Ishikawa (cell line): ENCODE results near the gene KMT2E.

Experiments
- CEBPB ChIP-seq: IDR thresholded peaks from 2 replicates; pipeline ENCODE4 v1.6.1; 2012
- CREB1 ChIP-seq: IDR thresholded peaks from 2 replicates; pipeline ENCODE4 v1.6.1; 2012; ENCODE audit warnings: low read depth
- EGR1 ChIP-seq: IDR thresholded peaks from 2 replicates; pipeline ENCODE4 v1.6.1; 2012
- EP300 ChIP-seq: IDR thresholded peaks from 2 replicates; pipeline ENCODE4 v1.6.1; 2012; ENCODE audit warnings: borderline replicate concordance
- FOXM1 ChIP-seq: IDR thresholded peaks from 2 replicates; pipeline ENCODE4 v1.6.1; 2012; ENCODE audit warnings: low read depth, borderline replicate concordance
- MAX ChIP-seq: IDR thresholded peaks from 2 replicates; pipeline ENCODE4 v1.6.1; 2012
- NFIC ChIP-seq: IDR thresholded peaks from 2 replicates; pipeline ENCODE4 v1.6.1; 2012
- RAD21 ChIP-seq: IDR thresholded peaks from 2 replicates; pipeline ENCODE4 v1.6.1; 2012; ENCODE audit warnings: low read depth
- REST ChIP-seq: IDR thresholded peaks from 2 replicates; pipeline ENCODE4 v1.6.1; 2012; ENCODE audit warnings: low read depth, mild to moderate bottlenecking
- TAF1 ChIP-seq: IDR thresholded peaks from 2 replicates; pipeline ENCODE4 v1.6.1; 2012; ENCODE audit warnings: low read depth, mild to moderate bottlenecking
- TCF12 ChIP-seq: IDR thresholded peaks from 2 replicates; pipeline ENCODE4 v1.6.1; 2012; ENCODE audit warnings: low read depth
- TEAD4 ChIP-seq: IDR thresholded peaks from 2 replicates; pipeline ENCODE4 v1.6.1; 2012
- YY1 ChIP-seq: IDR thresholded peaks from 2 replicates; pipeline ENCODE4 v1.6.1; 2012; ENCODE audit warnings: low read depth
- TF ChIP-seq, protein P1 (sequence below): IDR thresholded peaks from 2 replicates; pipeline ENCODE4 v1.6.1; 2012

DNA sequence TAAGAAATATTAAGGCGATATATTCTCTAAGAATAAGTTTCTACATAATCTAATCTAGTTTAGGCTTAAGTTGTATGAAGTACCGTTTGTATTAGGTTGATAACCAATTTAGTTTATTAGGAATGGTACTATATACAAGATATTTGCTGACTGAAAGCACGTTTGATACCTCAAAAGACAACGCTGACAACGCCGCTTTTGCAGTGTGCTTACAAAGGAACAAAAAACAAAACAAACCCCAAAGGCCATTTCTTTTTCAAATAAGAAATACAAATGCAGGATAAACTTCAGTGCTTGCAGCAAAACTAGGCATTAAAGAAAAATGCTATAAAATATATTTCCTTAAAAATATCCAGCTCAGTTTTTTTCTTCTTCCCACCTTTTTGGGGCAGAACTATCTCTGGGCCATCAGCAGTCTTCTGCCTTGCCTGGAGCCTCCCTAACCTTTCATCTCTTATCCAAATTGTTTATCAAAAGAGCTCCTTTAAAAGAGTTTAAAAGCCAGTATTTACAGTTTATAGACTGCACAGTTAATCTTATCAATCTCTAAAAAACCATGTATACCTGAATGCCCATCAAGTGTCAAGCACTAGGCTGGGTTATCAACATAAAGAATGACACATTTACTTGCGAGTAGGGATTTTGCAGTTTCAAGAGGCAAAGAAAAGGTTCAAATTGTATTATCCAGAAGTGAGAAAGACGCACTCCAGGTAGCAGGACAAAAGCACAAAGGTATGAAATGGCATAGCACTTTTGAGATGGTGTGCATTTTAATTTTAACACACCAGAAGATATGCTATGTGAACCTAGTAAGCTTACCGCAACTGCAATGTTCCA lies 4.1 kb upstream of the KMT2E start:
- TF ChIP-seq EP300 (no peak), MAX (no peak), RAD21 (no peak), YY1 (no peak), CREB1 (no peak), REST (no peak), FOXM1 (no peak), TCF12 (no peak), TEAD4 (no peak), CEBPB (no peak), EGR1 (no peak), TAF1 (no peak), NFIC (no peak)
- TF ChIP-seq, protein P1, sequence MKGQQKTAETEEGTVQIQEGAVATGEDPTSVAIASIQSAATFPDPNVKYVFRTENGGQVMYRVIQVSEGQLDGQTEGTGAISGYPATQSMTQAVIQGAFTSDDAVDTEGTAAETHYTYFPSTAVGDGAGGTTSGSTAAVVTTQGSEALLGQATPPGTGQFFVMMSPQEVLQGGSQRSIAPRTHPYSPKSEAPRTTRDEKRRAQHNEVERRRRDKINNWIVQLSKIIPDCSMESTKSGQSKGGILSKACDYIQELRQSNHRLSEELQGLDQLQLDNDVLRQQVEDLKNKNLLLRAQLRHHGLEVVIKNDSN: no peak
